ENCODE results near the gene GPR146.
"Not testable (repeated sequence)": the region's sequence is repeated elsewhere in the genome, so short reads cannot be mapped to it uniquely, and the experiment has no call there.

GPR146 gene

GRCh38 chr7:1026721-1027161 lies 17.6 kb upstream of the GPR146 start:
- DNase-seq, result no peak

DNA sequence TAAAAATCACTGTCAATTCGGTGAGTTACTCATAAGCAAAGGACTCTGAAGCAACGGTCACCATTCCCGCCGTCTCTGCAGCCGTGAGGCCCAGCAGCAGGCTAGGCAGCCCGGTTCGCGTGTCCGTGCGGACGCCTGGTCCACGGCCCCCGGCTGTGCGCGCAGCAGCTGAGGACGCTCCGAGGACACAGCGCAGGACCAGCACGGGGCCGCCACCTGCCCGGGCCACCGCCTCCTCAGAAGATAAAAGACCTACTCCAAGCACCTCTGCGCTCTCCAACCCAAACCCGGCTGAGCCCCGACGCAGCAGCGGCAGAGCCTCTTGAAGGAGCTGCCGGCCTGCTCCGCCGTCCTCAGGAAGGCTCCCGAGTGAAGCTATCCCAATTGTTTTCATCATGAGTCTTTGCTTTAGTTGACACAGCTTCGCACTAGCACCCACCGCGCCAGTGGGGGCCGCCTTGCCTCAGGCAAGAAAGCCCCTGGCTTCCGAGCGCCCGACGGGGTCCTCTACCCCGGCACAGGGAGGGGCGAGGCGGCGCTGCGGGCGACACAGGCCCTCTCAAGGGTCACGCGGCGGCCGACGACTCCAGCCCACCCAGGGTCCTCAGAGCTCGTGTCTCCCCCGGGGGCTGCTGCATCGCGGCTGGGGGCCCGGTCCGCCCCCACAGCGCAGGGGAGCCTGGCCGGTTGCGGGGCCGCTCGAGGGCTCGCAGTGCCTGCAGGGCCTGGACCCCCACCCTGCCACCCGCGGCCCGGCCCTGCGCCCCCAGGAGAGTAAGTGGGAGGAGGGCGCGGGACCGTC lies 16.9 kb upstream of the GPR146 start:
- DNase-seq, result no peak

DNA sequence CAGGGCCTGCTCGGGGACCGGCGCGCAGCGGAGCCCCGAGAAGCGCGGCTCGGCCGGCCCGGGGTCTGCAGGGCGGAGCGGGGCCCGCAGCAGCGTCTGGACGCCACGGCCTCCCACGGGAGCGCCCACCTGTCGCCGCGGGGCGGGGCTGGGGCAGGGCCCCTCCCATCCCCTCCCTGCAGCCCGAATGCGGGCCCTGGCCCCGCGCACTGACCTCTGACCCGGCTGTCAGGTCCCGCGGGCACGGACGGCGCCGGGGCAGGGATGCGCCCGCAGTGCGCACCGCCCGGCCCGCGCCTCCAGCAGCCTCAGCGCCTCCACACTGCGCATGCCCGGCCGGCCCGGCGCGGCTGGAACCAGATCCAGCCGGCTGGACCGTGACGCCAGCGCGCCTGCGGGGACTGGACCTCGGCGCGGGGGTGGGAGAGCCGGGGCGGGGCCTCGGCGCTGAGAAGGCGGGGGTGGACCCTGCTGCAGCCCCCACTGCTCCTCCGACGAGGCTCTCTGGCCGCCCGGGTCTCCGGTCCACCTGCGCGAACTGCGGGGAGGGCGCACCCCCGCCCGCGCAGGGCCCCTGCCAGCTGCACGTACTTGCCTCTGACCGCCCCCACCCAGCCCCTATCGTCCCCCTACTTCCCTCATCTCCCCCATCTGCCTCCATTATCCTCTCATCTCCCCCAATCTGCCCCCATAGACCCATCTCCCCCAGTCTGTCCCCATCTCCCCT lies 16.1 kb upstream of the GPR146 start:
- DNase-seq, result peak; percentile 91

GRCh38 chr7:1028775-1029636 lies 15.3 kb upstream of the GPR146 start:
- DNase-seq, result peak; percentile 37

DNA sequence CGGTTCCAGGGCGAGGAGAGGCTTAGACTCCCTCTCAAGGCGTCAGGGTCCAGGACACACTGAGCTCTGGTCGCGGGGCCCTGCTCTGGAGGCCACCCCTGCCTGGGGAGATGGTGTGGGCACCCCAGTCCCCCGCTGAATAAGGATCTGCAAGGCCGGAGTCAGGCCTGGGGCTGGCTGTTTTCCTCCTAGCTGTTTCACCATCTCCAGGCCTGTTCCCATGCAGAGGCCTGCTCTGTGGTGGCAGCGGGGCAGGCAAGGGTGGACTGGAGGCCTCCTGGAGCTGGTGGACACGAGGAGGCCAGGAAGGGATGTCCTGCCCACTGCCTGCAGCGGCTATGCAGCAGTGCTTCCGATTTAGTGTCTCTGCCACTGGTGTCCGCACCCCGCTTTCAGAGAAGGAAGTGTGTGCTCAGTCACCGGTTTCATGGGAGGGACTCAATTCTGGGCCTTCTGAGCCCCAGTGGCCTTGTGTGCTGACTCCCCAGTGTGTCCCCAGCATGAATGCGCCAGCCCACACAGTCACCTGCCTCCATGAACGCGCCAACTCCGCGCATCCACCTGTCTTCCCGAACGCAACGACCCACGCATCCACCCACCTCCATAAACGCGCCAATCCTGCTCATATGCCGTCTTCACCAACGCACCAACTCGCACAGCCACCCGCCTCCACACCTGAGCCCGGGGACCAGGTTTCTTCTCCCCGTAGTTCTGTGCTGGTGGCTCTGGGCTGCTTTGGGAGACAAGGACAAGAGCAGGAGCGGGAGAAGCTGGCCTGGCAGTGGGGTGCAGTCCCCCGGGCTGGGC lies 14.5 kb upstream of the GPR146 start:
- DNase-seq, result no peak

- peak; percentile 51 for DNase-seq
Observed at GRCh38 chr7:1030444-1031070, 13.8 kb upstream of the GPR146 start.

DNA sequence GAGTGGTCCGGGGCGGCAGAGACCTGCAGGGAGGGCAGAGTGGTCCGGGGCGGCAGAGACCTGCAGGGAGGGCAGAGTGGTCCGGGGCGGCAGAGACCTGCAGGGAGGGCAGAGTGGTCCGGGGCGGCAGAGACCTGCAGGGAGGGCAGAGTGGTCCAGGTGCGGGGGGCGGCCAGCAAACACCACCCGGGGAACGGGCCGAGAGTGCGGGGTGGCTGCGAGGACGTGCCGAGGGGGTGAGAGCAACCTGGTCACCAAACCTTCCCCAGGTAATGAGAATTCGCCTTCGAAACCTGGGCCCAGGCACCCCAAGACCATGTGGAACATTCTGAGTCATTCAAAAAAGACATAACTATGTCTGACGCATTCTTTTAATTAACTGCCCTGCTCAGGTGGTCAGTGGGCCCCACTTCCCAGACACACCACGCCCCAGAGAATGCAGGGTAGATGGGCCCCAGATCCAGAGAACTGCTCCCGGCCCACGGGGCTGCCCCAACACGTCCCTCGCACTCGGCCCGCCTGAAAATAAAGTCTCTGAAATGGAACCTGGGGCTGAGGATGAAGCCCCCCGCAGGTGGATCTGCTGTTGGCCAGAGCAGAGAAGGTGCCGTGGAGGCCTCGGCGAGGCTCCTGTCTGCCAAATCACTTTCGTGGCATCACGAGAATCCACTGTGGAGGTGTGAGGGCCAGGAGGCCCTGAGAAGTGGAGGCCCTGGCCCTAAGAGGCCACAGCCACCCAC lies 12.5 kb upstream of the GPR146 start:
- no peak for DNase-seq

GRCh38 chr7:1032536-1033181 lies 11.7 kb upstream of the GPR146 start:
- no peak for DNase-seq

GRCh38 chr7:1033546-1034145 lies 10.7 kb upstream of the GPR146 start:
- DNase-seq, result no peak

GRCh38 chr7:1034769-1035168 lies 9.6 kb upstream of the GPR146 start:
- not testable (repeated sequence) for DNase-seq

DNA sequence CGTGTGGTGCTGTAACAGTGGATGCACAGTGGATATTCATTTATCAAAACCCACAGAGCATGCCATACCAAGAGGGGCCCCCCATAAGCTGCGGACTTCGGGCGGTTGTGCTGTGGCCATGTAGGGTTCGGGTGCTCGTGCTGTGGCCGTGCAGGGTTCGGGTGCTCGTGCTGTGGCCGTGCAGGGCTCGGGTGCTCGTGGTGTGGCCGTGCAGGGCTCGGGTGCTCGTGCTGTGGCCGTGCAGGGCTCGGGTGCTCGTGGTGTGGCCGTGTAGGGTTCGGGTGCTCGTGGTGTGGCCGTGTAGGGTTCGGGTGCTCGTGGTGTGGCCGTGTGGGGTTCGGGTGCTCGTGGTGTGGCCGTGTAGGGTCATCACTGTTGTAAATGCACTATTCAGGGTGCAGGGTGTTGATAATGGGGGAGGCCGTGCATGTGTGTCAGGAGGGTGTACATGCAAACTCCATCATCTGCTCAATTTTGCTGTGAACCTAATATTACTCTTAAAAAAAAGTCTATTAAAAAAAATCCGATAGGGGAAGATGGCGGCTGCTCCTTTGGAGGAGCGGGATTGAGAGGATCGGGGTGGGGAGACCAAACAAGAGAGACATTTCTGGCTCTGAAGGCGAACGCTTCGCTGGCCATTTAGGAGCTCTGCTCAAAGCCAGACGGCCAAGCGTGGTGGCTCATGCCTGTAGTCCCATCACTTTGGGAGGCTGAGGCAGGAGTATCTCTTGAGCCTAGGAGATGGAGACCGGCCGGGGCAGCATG lies 8.0 kb upstream of the GPR146 start:
- DNase-seq, result not testable (repeated sequence)

- DNase-seq, result not testable (repeated sequence)
Observed at GRCh38 chr7:1040233-1040632, 4.1 kb upstream of the GPR146 start.

GRCh38 chr7:1040790-1041189 lies 3.6 kb upstream of the GPR146 start:
- no peak for DNase-seq

DNA sequence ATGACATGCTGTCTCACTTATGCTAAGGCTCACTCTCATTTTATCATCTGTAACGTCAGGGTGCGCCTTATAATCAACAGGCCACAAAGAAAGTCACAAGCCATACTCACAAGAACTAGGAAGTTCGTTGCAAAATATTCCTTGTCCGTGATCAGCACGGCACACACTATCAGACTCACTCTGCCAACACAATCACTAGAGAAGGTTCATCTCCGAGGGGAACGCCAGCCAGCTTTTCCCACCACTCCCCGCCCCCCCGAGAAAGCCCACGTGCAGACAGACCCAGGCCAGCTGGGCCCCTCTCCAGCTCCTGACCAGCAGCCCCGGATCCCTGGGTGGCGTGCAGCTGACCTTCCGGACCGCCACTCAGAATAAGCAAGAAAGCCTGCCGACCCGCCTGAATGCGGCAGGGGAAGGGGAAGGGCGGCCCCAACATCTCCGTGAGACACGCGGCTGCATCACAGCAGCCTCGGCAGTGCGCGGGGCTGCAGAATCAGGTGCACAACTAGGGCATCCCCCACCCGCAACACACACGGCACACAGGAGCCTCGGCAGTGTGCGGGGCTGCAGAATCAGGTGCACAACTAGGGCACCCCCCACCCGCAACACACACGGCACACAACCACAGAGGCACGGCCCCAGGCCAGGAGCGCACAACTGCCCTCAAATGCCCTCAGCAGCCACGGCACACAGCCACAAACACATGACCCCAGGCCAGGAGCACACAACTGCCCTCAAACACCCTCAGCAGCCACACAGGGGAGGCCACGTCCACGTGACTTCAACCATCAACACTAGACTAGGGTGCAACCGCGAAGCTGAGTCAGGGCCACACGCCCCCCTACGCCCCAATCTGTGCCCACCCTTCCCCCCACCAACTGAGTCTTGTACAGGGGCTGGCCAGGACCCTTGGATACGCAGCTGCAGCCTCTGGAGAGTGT lies 2.5 kb upstream of the GPR146 start:
- DNase-seq, result no peak

DNA sequence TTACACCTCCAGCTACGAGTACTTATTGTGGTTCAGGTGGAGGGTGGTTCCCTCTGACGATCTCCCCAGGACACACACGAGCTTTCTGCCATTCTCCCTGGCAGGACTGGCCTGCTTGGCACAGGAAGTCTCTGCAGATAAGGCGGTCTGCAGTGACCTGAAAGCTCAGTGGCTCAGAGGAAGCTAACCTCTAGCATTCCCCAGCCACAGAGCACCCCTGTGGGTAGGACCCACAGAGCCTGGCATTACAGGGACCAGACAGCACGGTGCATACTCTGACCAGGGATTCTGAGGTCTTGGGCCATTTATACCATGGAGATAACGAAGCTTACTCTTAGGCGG lies 1.9 kb upstream of the GPR146 start:
- DNase-seq, result no peak

DNA sequence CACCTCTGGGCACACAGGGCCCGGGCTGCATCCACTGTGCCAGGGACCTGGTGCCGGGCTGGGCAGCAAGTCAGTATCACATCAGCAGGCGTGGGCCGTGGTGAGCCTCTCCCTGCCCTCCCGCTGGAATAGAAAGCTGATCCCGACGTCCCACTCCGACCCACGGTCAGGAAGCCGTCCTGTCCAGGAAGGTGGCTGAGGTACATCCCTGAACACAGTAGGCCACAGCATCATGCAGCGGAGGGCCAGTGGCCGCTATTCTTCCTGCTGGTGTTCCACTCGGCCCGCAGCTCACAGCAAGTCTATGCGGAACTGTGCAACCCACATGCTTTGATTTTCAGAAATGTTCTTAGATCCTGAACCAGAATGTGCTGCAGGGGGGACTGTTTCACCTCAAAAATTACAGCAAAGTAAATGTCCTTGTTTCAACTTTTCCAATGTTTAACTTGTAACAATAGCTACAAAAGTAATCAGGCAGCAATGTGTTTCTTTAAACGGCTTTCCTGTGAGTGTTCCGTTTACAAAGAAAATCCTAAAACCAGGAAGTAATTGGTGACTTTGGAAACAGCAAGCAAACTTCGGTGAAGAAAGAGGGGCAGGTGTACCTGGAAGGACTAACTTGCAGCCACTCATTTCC lies 676 bp upstream of the GPR146 start:
- no peak for DNase-seq

Data from NCI-H2107 (cell line).